T47D (cell line): ENCODE data around the gene MOB3B.
"Not testable (repeated sequence)": the region's sequence is repeated elsewhere in the genome, so short reads cannot be mapped to it uniquely, and the experiment has no call there.

Experiments used
- DNase-seq, 2 experiments: peaks; one replicate each; pipeline versions ENCODE4 v3.0.0 to v3.0.0-alpha.2; 2011 to 2012; ENCODE audit warnings: low read depth in 1 of 2, low spot score in 1 of 2
- JUND ChIP-seq: IDR thresholded peaks from 2 replicates; pipeline ENCODE4 v1.6.1; 2012; ENCODE audit warnings: low read depth
- in situ Hi-C: cut with HindIII; loops from 2 replicates; pipeline ENCODE4 v1.10.0; 2016; ENCODE audit warnings: low sequenced_read_pairs, low pct_unique_long_range_greater_than_20kb

MOB3B gene

DNA sequence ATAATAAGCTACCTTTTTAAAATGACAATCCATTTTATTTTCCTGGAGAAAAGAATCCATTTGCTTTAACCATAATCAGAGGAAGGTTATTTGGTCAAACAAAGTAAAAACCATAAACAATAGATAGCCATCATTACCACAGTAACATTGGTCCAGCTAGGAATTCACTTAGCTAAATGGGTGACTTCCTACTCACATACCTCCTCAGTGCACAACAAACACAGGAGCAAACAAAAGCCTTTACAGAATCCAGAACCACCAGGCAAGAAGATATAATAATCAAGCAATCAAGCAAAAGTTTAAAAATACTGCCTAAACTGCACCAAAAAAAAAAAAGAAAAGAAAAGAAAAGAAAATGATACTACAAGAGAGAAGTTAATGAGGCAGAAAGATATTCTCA, 6.5 kb downstream of the MOB3B start:
- peak in 1 of 2 experiments; percentile 22 for DNase-seq
- no peak for TF ChIP-seq JUND
- in situ Hi-C loops = no loop called here

DNA sequence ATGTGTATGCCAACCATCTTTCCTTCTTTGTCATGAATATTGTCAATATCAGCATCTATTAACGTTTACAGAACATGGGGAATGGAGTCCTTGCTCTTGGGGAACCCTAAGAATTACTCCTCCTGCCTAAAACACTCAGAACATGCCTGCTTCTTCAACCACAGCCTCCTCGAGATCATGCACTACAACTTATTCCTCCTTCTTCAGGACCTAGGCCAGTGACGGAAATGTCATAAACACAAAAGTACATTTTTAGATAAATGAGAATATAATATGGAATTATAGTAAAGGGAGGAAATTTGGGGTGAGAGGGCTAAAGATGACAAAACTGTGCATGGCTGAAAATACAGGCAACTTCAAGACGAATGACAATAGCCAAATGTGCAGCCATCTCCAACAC, 8.6 kb downstream of the MOB3B start:
- no peak for TF ChIP-seq JUND
- no peak for DNase-seq
- in situ Hi-C loops = no loop called here

DNA sequence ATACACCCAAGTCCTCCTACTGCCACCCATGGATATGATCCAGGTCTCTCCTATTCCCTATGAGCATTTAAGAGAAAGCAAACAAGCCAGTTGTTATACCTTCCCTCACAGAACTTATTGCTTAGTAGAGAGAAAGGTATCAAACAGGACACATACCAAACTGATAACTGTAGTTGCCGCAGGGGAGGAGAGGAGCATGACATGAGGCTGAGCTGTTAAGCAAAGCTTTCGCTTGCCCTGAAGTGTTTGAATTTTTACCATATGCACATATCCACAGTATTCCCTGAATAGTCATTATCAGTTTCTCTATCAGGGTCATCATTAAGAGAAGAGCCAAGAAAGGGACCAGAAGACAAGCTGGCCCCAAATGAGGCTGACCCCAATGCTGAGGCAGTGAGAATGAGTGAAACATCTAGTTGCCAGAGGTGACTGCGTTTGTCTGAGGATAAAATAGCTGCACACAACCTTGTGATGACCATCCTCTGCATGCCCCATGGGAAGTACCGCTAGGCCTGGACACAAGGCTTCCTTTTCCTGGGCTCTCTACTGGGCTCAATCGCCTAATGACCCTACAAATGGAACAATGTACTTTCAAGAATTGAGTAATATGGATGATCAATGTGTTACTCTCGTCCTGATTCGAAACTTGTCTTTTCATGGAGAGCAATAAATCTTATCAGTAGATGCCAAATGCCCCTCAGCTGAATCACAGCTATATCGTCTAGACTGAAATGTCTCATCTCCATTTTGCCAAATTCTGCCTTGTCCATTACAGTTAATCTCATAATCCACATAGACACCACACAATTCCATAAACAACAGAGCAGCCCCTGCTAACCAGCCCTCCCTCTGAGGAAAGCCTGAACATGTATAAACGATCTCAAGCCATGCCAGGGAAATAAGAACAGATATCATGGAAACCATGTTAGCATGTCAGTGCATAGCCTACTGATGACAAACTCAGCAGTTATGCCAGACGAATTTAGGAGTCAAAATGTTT, 9.8 kb downstream of the MOB3B start:
- TF ChIP-seq JUND = no peak
- in situ Hi-C loops = no loop called here

DNA sequence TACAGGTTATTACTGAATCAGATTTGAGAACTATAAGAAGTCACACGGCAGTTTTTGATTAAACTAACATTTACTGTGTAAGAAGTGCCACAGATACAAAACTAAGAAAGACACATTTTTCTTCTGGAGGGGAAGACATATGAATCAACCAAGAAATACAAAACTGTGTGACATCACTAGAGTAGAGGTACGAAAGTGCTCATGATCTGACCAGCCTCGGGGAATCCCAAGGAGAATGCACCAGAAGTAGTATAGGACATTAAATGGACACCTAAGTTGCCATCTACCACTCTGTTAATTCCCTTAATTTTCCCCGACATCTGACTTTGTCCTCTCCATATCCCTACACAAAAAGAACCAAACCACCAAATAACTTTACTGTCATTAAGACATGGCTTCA, 10.8 kb downstream of the MOB3B start:
- no peak for DNase-seq
- TF ChIP-seq JUND = no peak
- in situ Hi-C loops = no loop called here

More for the DNA sequence above, 9.8 kb downstream of the MOB3B start:
- DNase-seq = no peak

- no peak for DNase-seq
- in situ Hi-C loops = no loop called here
Observed at GRCh38 chr9:27518006-27518405, 11.6 kb downstream of the MOB3B start.

DNA sequence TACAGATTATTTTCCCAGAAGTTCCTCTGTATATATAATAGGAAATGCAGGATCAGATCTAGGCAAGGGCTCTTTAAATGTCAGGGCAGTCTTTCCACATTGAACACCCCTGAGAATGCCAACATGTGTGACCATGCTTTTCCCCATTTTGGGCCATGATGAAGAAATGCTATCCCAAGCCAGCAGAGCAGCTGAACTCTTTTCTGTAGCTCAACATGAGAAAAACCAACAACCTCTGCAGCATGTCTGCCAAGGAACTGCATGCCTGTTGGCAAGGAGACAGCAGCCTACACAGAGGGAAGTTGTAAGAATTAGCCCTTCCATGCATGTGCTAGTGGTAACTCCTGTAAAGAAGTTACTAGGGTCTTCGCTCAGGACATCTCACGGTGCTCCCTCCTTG, 15.1 kb downstream of the MOB3B start:
- no peak for DNase-seq
- no peak for TF ChIP-seq JUND
- in situ Hi-C loops = no loop called here

More at GRCh38 chr9:27518006-27518405, 11.6 kb downstream of the MOB3B start:
- no peak for TF ChIP-seq JUND

DNA sequence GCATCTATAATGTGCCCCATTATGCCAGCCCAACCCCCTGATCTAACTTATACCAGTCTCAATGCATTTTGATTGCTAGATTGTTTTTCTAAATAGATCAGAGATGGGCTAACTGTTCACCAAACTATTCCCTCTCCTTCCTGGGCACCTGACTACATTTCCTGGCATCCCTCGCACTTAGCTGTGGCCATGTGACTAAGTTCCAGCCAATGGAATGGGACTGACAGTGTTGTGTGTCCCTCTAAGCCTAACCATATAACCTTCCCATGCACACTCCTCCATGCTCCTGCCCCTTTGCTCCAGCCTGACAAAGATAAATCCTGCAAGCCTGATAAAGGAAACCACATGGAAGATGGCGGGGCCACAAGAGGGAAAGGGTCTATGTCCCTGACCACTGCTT, 17.8 kb downstream of the MOB3B start:
- in situ Hi-C loops = no loop called here
- no peak for TF ChIP-seq JUND
- DNase-seq = no peak

- in situ Hi-C loops = no loop called here
- no peak for TF ChIP-seq JUND
Observed at GRCh38 chr9:27510780-27511179, 18.8 kb downstream of the MOB3B start.

DNA sequence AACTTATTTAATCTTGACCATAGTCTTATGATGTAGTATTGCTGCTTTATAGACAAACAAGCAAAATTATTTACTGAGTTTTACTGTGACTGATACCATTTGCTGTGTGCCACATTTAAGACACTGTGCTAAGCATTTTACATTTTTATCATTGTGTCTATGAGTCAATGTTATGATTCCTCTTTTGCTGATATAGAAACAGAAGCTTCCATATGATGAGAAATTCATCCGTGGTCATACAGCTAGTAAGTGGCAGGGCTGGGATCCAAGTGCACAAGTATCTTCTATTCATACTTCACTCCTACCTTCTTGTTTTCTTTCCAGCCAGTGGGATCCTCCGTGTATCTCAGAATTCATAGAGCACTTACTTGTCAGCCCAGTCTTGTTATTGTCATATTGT, 22.6 kb downstream of the MOB3B start:
- in situ Hi-C loops = no loop called here
- DNase-seq = no peak
- no peak for TF ChIP-seq JUND

More at GRCh38 chr9:27510780-27511179, 18.8 kb downstream of the MOB3B start:
- DNase-seq = no peak

- no peak for TF ChIP-seq JUND
- no peak for DNase-seq
- in situ Hi-C loops = no loop called here
Observed at GRCh38 chr9:27505744-27506161, 23.9 kb downstream of the MOB3B start.

GRCh38 chr9:27504259-27504658, 25.4 kb downstream of the MOB3B start:
- in situ Hi-C loops = no loop called here
- no peak for TF ChIP-seq JUND
- DNase-seq = no peak

DNA sequence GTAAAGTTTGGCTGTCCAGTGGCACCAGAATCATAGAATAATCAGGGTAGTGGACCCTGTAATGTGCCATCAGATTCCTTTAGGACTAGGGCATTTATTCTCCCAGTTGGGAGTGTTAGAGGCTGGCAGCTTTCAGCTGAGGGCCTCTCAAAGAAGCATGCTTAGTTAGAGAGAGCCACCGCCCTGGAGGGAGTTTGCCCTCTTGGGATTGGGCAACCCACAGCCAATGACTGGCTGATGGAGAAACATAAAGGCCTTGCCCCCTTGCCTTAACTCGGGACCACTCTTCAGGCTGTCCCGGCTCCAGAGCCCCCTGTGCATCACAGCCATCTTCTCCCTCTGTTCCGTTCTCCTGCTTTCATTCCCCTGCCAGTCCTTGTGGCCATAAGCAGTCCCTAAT, 26.0 kb downstream of the MOB3B start:
- no peak for TF ChIP-seq JUND
- no peak for DNase-seq
- in situ Hi-C loops = no loop called here

GRCh38 chr9:27500902-27501301, 28.7 kb downstream of the MOB3B start:
- in situ Hi-C loops, DNase-seq: not testable (repeated sequence)
